Activated CD8-positive, alpha-beta T cell treated with anti-CD3 and anti-CD28 coated beads for 36 hours (primary cell): ENCODE measurements around the gene ZFHX3. TPM values are rescaled to one million over a fixed set of nuclear protein-coding genes. Genes with fewer than 3 reads are reported as not detected.

Source experiments
- ATAC-seq: fragments of 200-7000 bp; cut with Tn5 transposase; one replicate; pipeline ENCODE4 v1.10.0; 2021; ENCODE audit warnings: mild to moderate bottlenecking, moderate library complexity
- CTCF ChIA-PET: fragments of 350-600 bp; sonication (Branson Sonifier 250); formaldehyde crosslinking; loops from one replicate; lab custom pipeline; 2021; ENCODE audit warnings: antibody characterized with exemption; lab: Charles Lee
- POLR2A ChIA-PET: fragments of 350-600 bp; sonication (Branson Sonifier 250); formaldehyde crosslinking; loops from one replicate; lab custom pipeline; 2021; ENCODE audit warnings: antibody characterized with exemption; lab: Charles Lee
- DNase-seq: peaks from one replicate; pipeline ENCODE4 v3.0.0-alpha.2; 2020
- H3K27ac Mint-ChIP-seq: one replicate; pipeline ENCODE4 v1.8.0; 2021; ENCODE audit warnings: mild to moderate bottlenecking, mixed read lengths
- H3K27me3 Mint-ChIP-seq: one replicate; pipeline ENCODE4 v1.8.0; 2021; ENCODE audit warnings: mixed read lengths
- H3K36me3 Mint-ChIP-seq: one replicate; pipeline ENCODE4 v1.8.0; 2021; ENCODE audit warnings: low read depth, mixed read lengths
- H3K4me1 Mint-ChIP-seq: one replicate; pipeline ENCODE4 v1.8.0; 2021; ENCODE audit warnings: low read depth, mixed read lengths
- H3K4me3 Mint-ChIP-seq: one replicate; pipeline ENCODE4 v1.8.0; 2021; ENCODE audit warnings: mild to moderate bottlenecking, moderate library complexity, mixed read lengths
- H3K9me3 Mint-ChIP-seq: one replicate; pipeline ENCODE4 v1.8.0; 2021; ENCODE audit warnings: mixed read lengths
- intact Hi-C: fragments of 100-400 bp; cut with micrococcal nuclease; formaldehyde crosslinking; loops from one replicate; pipeline ENCODE4 v1.10.0; 2022
- total RNA-seq, 2 experiments: library from RNA; stranded (reverse); gene quantifications; one replicate each; pipeline ENCODE4 v1.2.3, GENCODE V29; 2021
- TF ChIP-seq, protein P1 (sequence below): fragments of 200-600 bp; IDR thresholded peaks from one replicate; pipeline ENCODE4 v1.8.0; 2022; ENCODE audit warnings: antibody characterized with exemption, mild to moderate bottlenecking

The ZFHX3 gene
- total RNA-seq, 2 experiments from 2014 or later: 0.16 to 0.25 TPM

DNA sequence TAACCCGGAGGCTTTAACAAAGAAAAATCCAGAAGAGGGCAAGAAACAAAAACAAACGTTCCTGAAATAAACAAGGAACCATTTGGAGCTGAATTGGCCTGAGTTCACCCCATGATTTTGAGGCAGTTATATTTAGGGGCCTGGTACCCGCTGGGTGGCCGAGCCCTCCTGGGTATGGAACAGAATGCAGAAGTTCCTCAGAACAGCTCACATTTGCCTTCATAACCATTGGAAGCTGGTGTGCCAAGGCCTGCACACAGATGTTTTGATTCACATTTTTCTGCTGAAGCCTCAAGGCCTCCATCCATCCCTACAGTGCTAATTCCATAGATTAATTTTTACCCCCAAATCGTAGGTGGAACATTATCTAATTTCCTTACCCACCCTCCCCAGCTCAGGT is 3.3 kb upstream of the ZFHX3 start:
- ATAC-seq (no peak), DNase-seq (no peak)
- CTCF ChIA-PET: interaction anchor here (0.9 kb wide), 1 partner anchor 219 kb away, joined by 3 read pairs; no protein-coding TSS in a partner anchor
- H3K9me3 Mint-ChIP-seq: no peaks in the 10 kb centered on the region
- no peak overlapping the region for H3K4me3 Mint-ChIP-seq
- H3K36me3 Mint-ChIP-seq: no peaks in the 10 kb centered on the region
- intact Hi-C loops: no loop called here
- H3K27me3 Mint-ChIP-seq: peaks cover 45% of the 10 kb centered on the region
- H3K27ac Mint-ChIP-seq: no peak overlapping the region
- peaks cover 4% of the 10 kb centered on the region for H3K4me1 Mint-ChIP-seq
- POLR2A ChIA-PET: no interaction called here
- TF ChIP-seq, protein P1, sequence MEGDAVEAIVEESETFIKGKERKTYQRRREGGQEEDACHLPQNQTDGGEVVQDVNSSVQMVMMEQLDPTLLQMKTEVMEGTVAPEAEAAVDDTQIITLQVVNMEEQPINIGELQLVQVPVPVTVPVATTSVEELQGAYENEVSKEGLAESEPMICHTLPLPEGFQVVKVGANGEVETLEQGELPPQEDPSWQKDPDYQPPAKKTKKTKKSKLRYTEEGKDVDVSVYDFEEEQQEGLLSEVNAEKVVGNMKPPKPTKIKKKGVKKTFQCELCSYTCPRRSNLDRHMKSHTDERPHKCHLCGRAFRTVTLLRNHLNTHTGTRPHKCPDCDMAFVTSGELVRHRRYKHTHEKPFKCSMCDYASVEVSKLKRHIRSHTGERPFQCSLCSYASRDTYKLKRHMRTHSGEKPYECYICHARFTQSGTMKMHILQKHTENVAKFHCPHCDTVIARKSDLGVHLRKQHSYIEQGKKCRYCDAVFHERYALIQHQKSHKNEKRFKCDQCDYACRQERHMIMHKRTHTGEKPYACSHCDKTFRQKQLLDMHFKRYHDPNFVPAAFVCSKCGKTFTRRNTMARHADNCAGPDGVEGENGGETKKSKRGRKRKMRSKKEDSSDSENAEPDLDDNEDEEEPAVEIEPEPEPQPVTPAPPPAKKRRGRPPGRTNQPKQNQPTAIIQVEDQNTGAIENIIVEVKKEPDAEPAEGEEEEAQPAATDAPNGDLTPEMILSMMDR: no peak

DNA sequence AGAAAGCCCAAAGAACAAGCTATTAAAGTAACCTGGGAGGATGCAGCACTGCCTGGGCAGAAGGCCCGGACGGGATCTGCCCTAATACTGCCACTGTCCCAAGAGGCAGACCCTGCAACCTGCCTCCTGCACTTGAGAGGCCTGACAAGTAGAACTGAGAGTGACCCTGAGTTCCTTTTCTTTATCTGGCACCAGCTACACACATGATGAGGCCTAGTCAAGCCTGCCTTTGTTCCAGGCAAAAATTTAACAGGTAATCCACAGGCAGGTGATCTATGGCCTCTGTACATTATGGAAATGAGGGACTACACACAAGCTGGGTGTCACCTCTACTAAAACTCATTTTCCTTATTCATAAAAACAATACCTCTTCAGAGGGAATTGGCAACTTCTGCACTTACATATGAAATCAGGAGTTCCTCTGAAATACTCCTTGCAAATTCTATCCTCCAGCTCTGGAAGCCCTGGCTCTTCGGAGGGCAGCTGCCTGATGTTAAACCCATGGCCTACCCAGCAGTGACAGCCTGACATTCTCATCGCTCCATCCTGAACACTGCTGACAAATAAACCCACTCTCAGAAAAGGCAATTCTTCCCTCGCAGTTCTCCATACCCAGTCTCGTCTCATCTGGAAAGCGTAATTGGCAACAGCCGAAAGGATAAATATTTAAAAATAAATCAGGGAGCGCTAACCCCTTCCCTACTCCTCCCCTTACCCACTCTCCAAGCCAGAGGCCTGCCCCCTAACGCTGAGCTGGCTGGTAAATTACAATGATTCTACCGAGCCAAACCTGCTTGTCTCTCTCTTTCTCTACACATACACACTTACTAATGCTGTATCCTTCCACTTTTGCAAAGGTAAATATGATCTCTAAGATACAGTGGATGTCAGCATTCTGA is 2.5 kb upstream of the ZFHX3 start:
- DNase-seq (no peak), ATAC-seq (no peak)
- H3K9me3 Mint-ChIP-seq: no peaks in the 10 kb centered on the region
- POLR2A ChIA-PET: no interaction called here
- H3K4me1 Mint-ChIP-seq: peaks cover 4% of the 10 kb centered on the region
- peaks cover 43% of the 10 kb centered on the region for H3K27me3 Mint-ChIP-seq
- no peak overlapping the region for H3K4me3 Mint-ChIP-seq
- H3K36me3 Mint-ChIP-seq: no peaks in the 10 kb centered on the region
- CTCF ChIA-PET: interaction anchor here (0.9 to 1.6 kb wide), 2 partner anchors 11 to 218 kb away, joined by 3 read pairs; no protein-coding TSS in a partner anchor
- TF ChIP-seq, protein P1: no peak
- no peak overlapping the region for H3K27ac Mint-ChIP-seq
- intact Hi-C loops: no loop called here

GRCh38 chr16:73049511-73049910 is 1.6 kb upstream of the ZFHX3 start:
- Mint-ChIP-seq H3K27ac (no peak overlapping the region), H3K27me3 (peaks cover 39% of the 10 kb centered on the region), H3K9me3 (no peaks in the 10 kb centered on the region), H3K4me1 (peaks cover 4% of the 10 kb centered on the region), H3K36me3 (no peaks in the 10 kb centered on the region), H3K4me3 (no peak overlapping the region)
- DNase-seq: no peak
- CTCF ChIA-PET: interaction anchor here (1.6 kb wide), 1 partner anchor 12 kb away, joined by 3 read pairs; no protein-coding TSS in a partner anchor
- POLR2A ChIA-PET: no interaction called here
- TF ChIP-seq, protein P1: no peak
- intact Hi-C loops: no loop called here
- no peak for ATAC-seq

DNA sequence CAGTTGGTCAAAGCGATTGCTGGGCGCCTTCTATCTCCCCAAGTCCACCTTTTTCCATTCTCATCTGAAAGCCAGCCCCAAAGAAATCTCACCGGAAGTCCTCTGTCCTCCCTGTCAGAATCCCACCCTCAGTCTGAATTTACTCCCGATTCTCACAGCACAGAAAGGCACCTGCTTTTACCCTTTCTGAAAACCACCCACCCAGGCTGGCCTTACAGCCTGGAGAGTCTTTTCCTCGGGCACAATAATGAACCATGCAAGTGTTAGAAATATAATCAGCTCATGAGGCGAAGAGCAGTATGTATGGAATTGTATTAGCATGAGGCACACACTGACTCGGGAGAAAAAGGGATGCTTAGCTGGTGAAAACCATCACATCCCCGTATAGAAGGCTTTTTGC is 1.2 kb upstream of the ZFHX3 start:
- Mint-ChIP-seq H3K27ac (no peak overlapping the region), H3K27me3 (peaks cover 36% of the 10 kb centered on the region), H3K36me3 (no peaks in the 10 kb centered on the region), H3K4me1 (peaks cover 4% of the 10 kb centered on the region), H3K9me3 (no peaks in the 10 kb centered on the region), H3K4me3 (no peak overlapping the region)
- TF ChIP-seq, protein P1: no peak
- ChIA-PET POLR2A (no interaction called here), CTCF (interaction anchor here (1.6 kb wide), 1 partner anchor 13 kb away, joined by 3 read pairs; no protein-coding TSS in a partner anchor)
- no peak for DNase-seq
- ATAC-seq: no peak
- intact Hi-C loops: no loop called here
